Measurements from ENCODE around the gene KIF23.

KIF23 gene

GRCh38 chr15:69410248-69410874 lies 3.8 kb upstream of the KIF23 start:
- TF ChIP-seq CTCF (IDR thresholded peaks at IDR 0.05; ENCODE audit: low read length) (peak; percentile 34), EZH2phosphoT487 (IDR thresholded peaks at IDR 0.05; ENCODE audit: low read length) (no peak)
- DNase-seq: no peak
- Histone ChIP-seq H3K9ac (ENCODE audit: low read length) (no peak overlapping the region), H3K9me3 (replicated peaks; ENCODE audit: insufficient read depth, low read length) (no peaks in the 10 kb centered on the region), H3K9me2 (replicated peaks; ENCODE audit: insufficient read depth, low read length) (no peaks in the 10 kb centered on the region), H3K4me1 (ENCODE audit: low read length) (no peaks in the 10 kb centered on the region), H3K36me3 (replicated peaks; ENCODE audit: insufficient read depth, low read length) (no peaks in the 10 kb centered on the region), H3K27me3 (replicated peaks; ENCODE audit: insufficient read depth, low read length) (no peaks in the 10 kb centered on the region), H3F3A (ENCODE audit: insufficient read depth, low read length) (peaks cover 7% of the 10 kb centered on the region; the same call in 1 of the 2 replicates), H3K4me3 (ENCODE audit: low read length) (no peak overlapping the region), H3K27ac (ENCODE audit: low read length) (no peak overlapping the region), H3K79me2 (ENCODE audit: low read length) (peaks cover 11% of the 10 kb centered on the region), H2AFZ (ENCODE audit: low read length) (no peak overlapping the region), H3K4me2 (ENCODE audit: low read depth, low read length) (no peak overlapping the region), H4K20me1 (ENCODE audit: insufficient read depth, low read length) (no peaks in the 10 kb centered on the region)

GRCh38 chr15:69412274-69412673 lies 1.9 kb upstream of the KIF23 start:
- no peak overlapping the region for H3K4me3 ChIP-seq (ENCODE audit: low read length)
- H3F3A ChIP-seq (ENCODE audit: insufficient read depth, low read length): peaks cover 7% of the 10 kb centered on the region; the same call in 1 of the 2 replicates
- peaks cover 28% of the 10 kb centered on the region for H3K79me2 ChIP-seq (ENCODE audit: low read length)
- H3K9me2 ChIP-seq (replicated peaks; ENCODE audit: insufficient read depth, low read length): no peaks in the 10 kb centered on the region
- no peaks in the 10 kb centered on the region for H4K20me1 ChIP-seq (ENCODE audit: insufficient read depth, low read length)
- DNase-seq: no peak
- H3K27me3 ChIP-seq (replicated peaks; ENCODE audit: insufficient read depth, low read length): no peaks in the 10 kb centered on the region
- no peak overlapping the region for H2AFZ ChIP-seq (ENCODE audit: low read length)
- H3K9me3 ChIP-seq (replicated peaks; ENCODE audit: insufficient read depth, low read length): no peaks in the 10 kb centered on the region
- H3K27ac ChIP-seq (ENCODE audit: low read length): no peak overlapping the region
- no peak overlapping the region for H3K9ac ChIP-seq (ENCODE audit: low read length)
- no peaks in the 10 kb centered on the region; the same call in 1 of the 2 replicates for H3K36me3 ChIP-seq (replicated peaks; ENCODE audit: insufficient read depth, low read length)
- no peak overlapping the region for H3K4me2 ChIP-seq (ENCODE audit: low read depth, low read length)
- TF ChIP-seq EZH2phosphoT487 (IDR thresholded peaks at IDR 0.05; ENCODE audit: low read length) (no peak), EZH2 (optimal IDR thresholded peaks at IDR 0.05; ENCODE audit: low read depth, low read length) (no peak), CTCF (IDR thresholded peaks at IDR 0.05; ENCODE audit: low read length) (no peak)
- peaks cover 4% of the 10 kb centered on the region; the same call in 1 of the 2 replicates for H3K4me1 ChIP-seq (ENCODE audit: low read length)

GRCh38 chr15:69412701-69413100 lies 1.4 kb upstream of the KIF23 start:
- Histone ChIP-seq H3K27me3 (replicated peaks; ENCODE audit: insufficient read depth, low read length) (no peaks in the 10 kb centered on the region), H3K4me3 (ENCODE audit: low read length) (no peak overlapping the region), H3K9me2 (replicated peaks; ENCODE audit: insufficient read depth, low read length) (no peaks in the 10 kb centered on the region), H2AFZ (ENCODE audit: low read length) (no peak overlapping the region), H3K9me3 (replicated peaks; ENCODE audit: insufficient read depth, low read length) (no peaks in the 10 kb centered on the region), H3F3A (ENCODE audit: insufficient read depth, low read length) (peaks cover 7% of the 10 kb centered on the region; the same call in 1 of the 2 replicates), H3K79me2 (ENCODE audit: low read length) (peaks cover 33% of the 10 kb centered on the region), H3K27ac (ENCODE audit: low read length) (no peak overlapping the region), H3K36me3 (replicated peaks; ENCODE audit: insufficient read depth, low read length) (no peaks in the 10 kb centered on the region; the same call in 1 of the 2 replicates), H3K9ac (ENCODE audit: low read length) (no peak overlapping the region), H3K4me1 (ENCODE audit: low read length) (peaks cover 4% of the 10 kb centered on the region; the same call in 1 of the 2 replicates), H4K20me1 (ENCODE audit: insufficient read depth, low read length) (no peaks in the 10 kb centered on the region), H3K4me2 (ENCODE audit: low read depth, low read length) (no peak overlapping the region)
- DNase-seq: no peak
- TF ChIP-seq CTCF (IDR thresholded peaks at IDR 0.05; ENCODE audit: low read length) (no peak), EZH2 (optimal IDR thresholded peaks at IDR 0.05; ENCODE audit: low read depth, low read length) (no peak), EZH2phosphoT487 (IDR thresholded peaks at IDR 0.05; ENCODE audit: low read length) (no peak)

Data from MM.1S (cell line).